ENCODE data around the gene HID1. TPM values are rescaled to one million over a fixed set of nuclear protein-coding genes. Genes with fewer than 3 reads are reported as not detected.
"Not testable (repeated sequence)": the region's sequence is repeated elsewhere in the genome, so short reads cannot be mapped to it uniquely, and the experiment has no call there.

Gene HID1
- total RNA-seq, 1 donor from 2014 or later: 0.83 TPM

GRCh38 chr17:74999523-74999922 lies 27.0 kb upstream of the HID1 start:
- DNase-seq (ENCODE audit: low read depth): no peak

GRCh38 chr17:74998783-74999182 lies 26.2 kb upstream of the HID1 start:
- no peak for DNase-seq (ENCODE audit: low read depth)

DNA sequence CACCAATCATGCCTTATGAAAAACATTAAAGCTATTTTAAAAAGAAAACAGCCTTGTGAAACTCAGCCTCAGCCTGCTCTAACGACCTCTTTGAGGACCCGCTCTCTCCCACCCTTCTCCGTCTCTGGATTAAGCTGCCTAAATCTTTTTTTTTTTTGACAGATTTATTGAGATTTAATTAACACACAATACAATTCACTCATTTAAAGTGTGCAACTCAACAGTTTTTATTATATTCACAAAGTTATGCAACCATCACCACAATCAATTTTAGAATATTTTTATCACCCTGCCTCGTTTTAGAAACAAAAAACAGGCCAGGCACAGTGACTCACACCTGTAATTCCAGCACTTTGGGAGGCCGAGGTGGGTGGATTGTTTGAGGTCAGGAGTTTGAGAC lies 23.3 kb upstream of the HID1 start:
- DNase-seq (ENCODE audit: low read depth): no peak

DNA sequence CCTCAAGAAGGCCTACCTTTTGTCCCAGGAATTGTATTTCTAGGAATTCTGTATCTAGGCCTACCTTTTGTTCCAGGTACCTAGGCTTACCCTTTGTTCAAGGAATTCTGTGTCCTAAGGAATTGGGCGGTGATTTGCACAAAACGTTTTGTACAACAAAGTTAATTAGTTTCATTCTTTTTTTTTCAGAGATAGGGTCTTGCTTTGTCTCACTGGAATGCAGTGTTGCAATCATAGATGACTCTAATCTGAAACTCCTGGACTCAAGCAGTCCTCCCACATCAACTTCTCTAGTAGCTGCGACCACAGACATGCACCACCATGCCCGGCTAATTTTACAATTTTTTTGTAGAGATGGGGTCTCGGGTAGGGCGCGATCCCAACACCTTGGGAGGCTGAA lies 21.9 kb upstream of the HID1 start:
- no peak for DNase-seq (ENCODE audit: low read depth)

DNA sequence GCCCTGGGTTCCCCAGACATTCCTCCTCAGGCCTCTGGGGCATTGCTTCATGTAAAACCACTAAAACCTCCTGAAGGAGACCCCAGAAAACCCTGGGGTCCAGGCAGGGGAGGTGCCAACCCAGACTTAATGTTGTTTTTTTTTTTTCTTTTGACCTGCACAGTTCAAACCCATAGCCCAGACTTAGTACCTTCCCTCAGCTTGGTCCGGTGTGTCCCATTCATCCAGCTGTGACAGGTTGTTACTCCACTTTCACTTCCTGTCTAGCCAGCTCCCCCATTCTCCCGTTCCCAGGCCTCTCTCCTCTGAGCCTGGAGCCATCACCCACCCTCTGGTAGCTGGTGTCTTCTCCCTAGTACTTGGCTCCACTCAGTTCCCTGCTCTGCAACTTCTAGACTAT lies 19.7 kb upstream of the HID1 start:
- DNase-seq (ENCODE audit: low read depth): no peak

GRCh38 chr17:74990581-74991105 lies 18.1 kb upstream of the HID1 start:
- peak; percentile 75 for DNase-seq (ENCODE audit: low read depth)

- DNase-seq (ENCODE audit: low read depth): peak; percentile 85
These were observed 15.6 kb upstream of the HID1 start for GRCh38 chr17:74987909-74988711.

DNA sequence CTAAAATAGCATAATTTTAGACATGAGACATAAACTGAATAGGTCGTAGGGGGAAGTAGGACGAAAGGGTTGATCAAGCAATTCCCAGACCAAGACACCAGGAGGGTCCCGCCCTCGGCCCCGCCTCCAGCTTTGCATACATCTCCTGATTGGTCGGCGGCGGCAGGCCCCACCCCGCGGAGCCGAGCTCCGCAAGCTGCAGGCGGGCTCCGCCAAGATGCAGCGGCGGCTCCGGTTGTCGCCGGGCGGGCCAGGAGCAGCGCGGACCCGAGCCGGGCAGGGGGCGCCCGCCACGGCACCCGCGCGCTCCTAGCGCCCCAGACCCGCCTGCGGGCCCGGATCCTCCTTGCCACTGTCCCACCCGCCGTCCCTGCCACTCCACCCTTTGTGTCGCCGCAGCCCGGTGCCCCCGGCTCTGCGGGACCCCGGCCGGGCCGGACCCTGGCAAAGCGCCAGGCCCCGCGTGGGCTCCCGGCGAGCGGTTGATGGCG lies 14.9 kb upstream of the HID1 start, which contains the start of gene CDR2L:
TSS of gene CDR2L (plus strand) at position 215 of the 491 bp plus-strand sequence. CDS start 412 bp downstream, outside the sequence.
- DNase-seq (ENCODE audit: low read depth): peak; percentile 93

DNA sequence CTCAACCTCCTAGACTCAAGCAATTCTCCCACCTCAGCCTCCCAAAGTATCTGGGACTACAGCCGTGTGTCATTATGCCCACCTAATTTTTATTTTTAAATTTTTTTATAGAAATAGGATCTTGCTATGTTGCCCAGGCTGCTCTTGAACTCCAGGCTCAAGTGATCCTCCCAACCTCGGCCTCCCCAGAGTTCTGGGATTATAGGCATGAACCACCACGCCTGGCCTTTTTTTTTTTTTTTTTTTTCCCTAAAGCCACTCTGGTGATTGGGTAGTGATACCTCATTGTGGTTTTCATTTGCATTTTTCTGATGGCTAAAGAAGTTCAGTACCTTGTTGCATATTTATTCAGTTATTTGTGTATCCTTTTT lies 13.6 kb upstream of the HID1 start:
- DNase-seq (ENCODE audit: low read depth): no peak

DNA sequence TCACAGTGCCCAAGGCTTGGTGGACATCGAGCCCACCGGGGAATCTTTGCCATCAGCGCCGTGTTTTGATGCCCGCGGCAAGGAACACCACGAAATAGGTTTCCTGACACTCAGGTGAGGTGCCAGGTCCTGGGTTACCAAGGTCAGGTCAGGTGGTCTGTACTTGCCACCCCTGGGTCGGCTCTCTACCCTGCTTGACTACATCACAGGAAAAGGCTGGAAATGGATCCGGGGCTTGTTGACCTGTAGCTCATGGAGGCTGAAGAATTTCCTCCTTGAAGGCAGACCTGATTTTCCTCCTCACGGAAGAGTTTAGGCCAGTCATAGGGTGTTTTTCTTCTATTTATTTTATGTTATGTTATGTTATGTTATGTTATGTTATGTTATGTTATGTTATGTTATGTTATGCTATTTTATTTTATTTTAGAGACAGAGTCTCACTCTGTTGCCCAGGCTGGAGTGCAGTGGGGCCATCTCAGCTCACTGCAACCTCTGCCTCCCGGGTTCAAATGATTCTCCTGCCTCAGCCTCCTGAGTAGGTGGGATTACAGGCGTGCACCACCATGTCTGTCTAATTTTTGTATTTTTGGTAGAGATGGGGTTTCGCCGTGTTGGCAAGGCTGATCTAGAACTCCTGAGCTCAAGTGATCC lies 10.2 kb upstream of the HID1 start:
- not testable (repeated sequence) for DNase-seq (ENCODE audit: low read depth)

DNA sequence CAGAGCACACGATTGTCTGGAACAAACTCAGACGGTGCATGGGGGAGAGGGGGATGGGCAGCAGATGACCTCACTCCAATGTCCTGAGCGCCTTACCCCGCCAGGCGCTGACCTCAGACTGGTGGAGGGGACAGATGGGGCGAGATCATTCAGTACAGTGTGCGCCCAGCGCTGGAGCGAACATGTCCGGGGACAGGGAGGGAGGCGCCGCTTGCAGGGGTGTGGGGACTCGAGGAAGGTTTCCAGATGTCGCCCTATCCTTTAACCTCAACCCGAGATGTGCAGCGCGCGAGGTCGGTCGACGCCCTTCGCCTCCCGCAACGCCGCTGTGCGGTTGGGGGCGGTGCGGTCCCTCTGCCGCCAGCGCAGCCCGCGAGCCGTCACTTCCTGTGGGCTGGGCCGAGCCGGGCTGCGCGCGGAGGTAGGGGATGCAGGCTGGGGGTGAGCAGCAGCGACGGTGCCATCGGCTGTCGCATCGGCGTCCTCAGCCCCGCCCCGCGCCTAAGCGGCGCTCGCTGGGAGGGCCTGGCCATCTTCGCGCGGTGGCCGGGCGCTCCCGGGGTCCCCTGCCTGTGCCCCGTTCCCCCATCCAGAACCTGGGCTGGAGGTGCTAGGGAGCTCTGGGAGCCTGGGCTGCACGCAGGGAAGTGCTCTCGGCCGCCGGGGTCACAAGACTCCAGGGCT lies 9.6 kb upstream of the HID1 start:
- peak; percentile 75 for DNase-seq (ENCODE audit: low read depth)

DNA sequence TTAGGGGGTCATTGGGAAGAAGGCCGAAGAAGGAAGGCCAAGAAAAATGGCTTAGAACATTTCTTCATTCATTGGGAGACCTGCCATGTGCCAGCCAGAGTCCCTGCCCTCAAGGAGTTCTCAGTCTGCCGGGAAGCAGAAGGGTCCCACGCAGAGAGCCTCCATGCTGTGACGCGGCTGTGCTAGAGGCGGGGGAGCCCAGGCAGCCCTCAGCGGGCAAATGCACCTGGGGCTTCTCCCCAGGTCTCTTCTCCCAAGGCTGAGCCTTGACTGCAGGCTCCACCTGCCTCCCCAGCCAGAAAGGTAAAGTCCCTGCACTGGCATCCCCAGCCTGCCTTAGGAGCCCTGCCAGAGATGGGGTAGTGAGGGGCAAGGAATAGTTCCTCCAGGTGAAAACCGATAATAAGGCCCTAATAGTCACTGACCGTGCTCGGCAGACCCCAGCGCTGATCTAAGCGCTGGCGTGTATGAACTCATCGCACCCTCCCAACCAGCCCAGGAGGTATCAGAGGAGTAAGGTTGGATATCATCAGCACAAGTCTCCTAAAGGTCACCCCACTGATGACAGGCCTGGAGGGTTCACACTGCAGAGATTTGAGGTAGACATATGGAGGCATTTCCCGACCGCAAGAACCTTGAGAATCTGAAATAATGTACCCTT lies 8.9 kb upstream of the HID1 start:
- DNase-seq (ENCODE audit: low read depth): no peak

- no peak for DNase-seq (ENCODE audit: low read depth)
These were observed 7.0 kb upstream of the HID1 start for GRCh38 chr17:74979408-74980146.

DNA sequence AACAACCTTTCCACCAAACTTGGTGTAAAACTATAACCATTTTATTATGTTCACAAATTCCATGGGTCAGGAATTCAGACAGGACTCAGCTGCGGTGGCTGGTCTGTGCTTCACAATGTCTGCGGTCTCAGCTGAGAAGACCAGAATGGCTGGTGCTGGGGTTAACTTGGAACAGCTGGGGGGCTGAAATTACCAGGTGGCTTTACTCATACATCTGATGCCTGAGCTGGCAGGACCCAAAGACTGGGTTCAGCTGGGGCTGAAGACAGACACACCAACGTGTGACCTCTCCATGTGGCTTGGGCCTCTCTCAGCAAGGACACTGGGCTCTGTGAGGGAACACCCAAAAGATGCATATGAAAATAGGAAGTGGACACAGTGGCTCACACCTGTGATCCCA lies 5.7 kb upstream of the HID1 start:
- DNase-seq (ENCODE audit: low read depth): peak; percentile 91

DNA sequence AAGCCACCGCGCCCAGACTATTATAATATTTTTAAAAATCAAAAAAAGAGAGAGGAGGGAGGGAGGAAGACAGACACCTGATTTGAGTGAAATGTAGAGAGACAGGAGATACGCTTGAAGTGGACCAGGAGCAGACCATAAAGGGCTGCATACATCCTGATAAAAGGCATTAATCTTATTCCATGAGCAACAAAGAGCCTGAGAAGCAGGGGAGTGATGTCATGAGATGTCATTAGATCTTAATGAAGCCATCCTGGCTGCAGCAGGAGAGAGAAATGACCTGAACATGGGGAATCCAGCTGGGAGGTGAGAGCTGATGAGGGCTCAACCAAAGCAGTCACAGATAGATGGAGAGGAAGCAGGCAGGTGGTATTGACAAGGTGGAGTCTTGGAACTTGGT lies 5.2 kb upstream of the HID1 start:
- peak; percentile 37 for DNase-seq (ENCODE audit: low read depth)

DNA sequence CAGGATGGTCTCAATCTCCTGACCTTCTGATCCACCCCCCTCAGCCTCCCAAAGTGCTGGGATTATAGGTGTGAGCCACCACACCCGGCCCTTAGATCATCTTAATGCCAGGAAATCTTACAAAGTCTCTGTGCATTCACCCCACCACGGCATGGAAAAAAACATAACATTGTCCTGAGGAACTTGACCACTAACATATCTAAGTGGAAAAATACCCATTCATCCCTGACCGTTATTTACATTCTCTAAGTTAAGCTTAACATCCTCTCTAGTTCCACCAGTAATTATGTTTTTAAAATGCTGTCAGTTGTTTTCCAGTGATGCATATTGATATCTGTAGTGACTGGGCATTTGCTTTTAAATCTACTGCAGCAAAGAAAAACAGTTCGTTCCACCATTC lies 3.4 kb upstream of the HID1 start:
- no peak for DNase-seq (ENCODE audit: low read depth)

DNA sequence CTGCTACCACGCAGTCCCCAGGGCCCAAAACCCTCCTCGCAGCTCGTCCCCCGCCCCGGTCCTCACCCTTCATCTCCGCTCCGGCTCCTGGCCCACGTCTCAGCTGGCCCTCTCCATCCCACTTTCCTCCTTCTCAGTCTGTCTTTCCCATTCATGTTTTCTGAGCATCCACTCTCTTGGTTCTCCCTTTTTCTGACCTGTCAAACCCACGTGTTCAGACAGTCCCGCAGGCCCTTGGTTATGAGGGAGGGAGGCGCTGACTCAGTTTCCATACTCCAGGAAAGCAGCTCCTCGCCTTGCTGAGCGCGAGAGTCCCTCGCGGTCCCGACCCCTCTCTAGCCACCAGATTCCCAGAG lies 392 bp upstream of the HID1 start:
- DNase-seq (ENCODE audit: low read depth): no peak

GRCh38 chr17:74971842-74972106 lies 785 bp downstream of the HID1 start:
- DNase-seq (ENCODE audit: low read depth): no peak

DNA sequence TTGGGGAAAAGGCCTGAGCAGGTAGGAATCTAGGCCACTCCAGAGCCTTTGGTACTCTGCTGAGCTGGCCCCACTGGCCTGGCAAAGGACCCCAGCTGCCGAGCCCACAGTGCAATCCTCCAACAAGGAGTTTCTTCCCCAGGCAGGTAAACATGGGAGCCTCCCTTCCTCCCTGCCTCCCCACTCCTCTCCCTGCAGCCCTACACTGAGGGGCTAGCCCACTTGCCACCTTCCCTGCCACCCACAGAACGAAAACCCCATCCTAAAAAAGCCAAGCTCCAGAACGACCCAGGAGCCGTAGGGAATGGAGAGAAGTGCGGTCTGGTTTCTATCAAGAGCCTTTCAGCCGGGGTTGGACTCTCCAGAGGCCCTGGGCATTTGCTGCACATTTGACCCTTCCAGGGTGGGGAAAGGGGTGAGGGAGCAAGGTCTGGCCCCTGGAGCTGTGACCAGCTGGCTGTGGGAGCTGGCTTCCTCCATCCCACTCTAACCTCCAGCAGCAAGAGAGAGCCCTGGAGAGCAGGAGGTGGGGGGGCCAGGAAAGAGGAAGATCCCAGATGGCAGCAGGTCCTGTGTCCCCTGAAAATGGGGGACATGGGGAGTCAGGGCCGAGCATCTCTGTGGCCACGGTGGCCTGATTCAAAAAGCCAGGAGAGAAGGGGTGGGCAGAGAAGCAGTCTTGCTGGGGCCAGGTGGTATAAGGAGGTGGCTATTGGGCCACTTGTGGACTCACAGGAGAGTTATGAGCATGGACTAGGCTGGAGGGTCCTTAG lies 1.3 kb downstream of the HID1 start:
- no peak for DNase-seq (ENCODE audit: low read depth)

DNA sequence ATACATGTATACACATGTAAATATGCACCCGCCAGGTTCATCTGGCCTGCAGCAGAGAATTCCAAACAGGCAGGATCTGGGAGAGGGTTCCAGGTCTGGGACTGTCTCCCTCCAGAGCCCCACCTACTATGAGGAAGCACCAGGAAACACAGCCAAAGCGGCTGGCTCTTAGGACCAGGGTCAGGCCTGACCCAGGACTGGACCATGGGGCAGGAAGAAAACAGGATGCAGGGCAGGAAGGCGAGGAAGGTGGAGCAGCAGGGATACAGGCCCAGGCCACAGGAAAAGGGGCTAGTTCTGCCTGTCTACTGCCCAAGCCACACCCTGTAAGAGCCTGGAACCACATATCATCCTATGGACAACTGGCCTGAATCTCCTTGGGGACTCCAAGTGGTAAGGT lies 2.2 kb downstream of the HID1 start:
- no peak for DNase-seq (ENCODE audit: low read depth)
